Measurements from ENCODE around the gene EPS15. TPM values are rescaled to one million over a fixed set of nuclear protein-coding genes. Genes with fewer than 3 reads are reported as not detected.

Gene EPS15
- total and polyA plus RNA-seq, 9 of the 15 experiments (the other 6 are each of a cell fraction or from before 2014, with no cell fraction given) = 23.1 to 69.0 (median 41.7) TPM

DNA sequence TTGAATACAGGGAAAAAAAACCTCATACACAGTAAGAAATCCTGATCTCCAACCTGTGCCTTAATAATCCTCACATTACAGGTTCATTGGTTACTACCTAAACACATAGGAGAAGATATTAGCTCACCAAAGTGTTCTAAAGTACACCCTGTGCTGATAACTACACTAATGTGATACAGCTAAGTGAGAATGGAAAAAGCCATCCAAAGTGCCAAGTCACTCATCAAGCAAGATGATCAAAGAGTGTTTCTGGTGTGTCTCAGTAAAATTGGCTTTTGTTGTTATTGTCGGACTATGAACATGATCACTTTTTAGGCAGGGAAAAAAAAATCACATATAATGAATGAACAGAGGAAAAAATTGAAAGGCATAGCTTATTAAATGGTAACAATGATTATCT, 31.4 kb downstream of the EPS15 start (continued):
- peak; percentile 92 for TF ChIP-seq ZNF316 (IDR thresholded peaks at IDR 0.05)
- TF ChIP-seq SNRNP70 (optimal IDR thresholded peaks at IDR 0.05; ENCODE audit: low read depth, low read length) = no peak
- TF ChIP-seq HNRNPL (IDR thresholded peaks at IDR 0.05; ENCODE audit: low read depth, low read length) = no peak
- TF ChIP-seq, protein P1, sequence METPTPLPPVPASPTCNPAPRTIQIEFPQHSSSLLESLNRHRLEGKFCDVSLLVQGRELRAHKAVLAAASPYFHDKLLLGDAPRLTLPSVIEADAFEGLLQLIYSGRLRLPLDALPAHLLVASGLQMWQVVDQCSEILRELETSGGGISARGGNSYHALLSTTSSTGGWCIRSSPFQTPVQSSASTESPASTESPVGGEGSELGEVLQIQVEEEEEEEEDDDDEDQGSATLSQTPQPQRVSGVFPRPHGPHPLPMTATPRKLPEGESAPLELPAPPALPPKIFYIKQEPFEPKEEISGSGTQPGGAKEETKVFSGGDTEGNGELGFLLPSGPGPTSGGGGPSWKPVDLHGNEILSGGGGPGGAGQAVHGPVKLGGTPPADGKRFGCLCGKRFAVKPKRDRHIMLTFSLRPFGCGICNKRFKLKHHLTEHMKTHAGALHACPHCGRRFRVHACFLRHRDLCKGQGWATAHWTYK (CRISPR knock-in tag; IDR thresholded peaks at IDR 0.05) = no peak
- TF ChIP-seq SP1 (CRISPR knock-in tag; IDR thresholded peaks at IDR 0.05) = no peak
- TF ChIP-seq ZNF124 (CRISPR knock-in tag; IDR thresholded peaks at IDR 0.05) = no peak
- TF ChIP-seq, protein P2, sequence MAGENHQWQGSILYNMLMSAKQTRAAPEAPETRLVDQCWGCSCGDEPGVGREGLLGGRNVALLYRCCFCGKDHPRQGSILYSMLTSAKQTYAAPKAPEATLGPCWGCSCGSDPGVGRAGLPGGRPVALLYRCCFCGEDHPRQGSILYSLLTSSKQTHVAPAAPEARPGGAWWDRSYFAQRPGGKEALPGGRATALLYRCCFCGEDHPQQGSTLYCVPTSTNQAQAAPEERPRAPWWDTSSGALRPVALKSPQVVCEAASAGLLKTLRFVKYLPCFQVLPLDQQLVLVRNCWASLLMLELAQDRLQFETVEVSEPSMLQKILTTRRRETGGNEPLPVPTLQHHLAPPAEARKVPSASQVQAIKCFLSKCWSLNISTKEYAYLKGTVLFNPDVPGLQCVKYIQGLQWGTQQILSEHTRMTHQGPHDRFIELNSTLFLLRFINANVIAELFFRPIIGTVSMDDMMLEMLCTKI (IDR thresholded peaks at IDR 0.05; ENCODE audit: partially characterized antibody) = no peak
- TF ChIP-seq ETV6 (IDR thresholded peaks at IDR 0.05; ENCODE audit: borderline replicate concordance in 1 of 2, low read depth in 2 of 2, low read length in 1 of 2) = no peak
- no peak for TF ChIP-seq ETV6 (CRISPR knock-in tag; IDR thresholded peaks at IDR 0.05; ENCODE audit: borderline replicate concordance)
- TF ChIP-seq ARNT (IDR thresholded peaks at IDR 0.05) = peak in 1 of 2 experiments; percentile 20; a peak in 1 of 4 replicates
- no peak for TF ChIP-seq TAF7 (tag; IDR thresholded peaks at IDR 0.05)
- no peak for TF ChIP-seq ZNF57 (CRISPR knock-in tag; IDR thresholded peaks at IDR 0.05)
- TF ChIP-seq DACH1 (IDR thresholded peaks at IDR 0.05; ENCODE audit: partially characterized antibody) = peak; percentile 34
- TF ChIP-seq DNMT1 (IDR thresholded peaks at IDR 0.05) = no peak
- no peak for TF ChIP-seq KHSRP (IDR thresholded peaks at IDR 0.05)
- no peak for TF ChIP-seq WHSC1 (IDR thresholded peaks at IDR 0.05; ENCODE audit: low read length)
- TF ChIP-seq, protein P3, sequence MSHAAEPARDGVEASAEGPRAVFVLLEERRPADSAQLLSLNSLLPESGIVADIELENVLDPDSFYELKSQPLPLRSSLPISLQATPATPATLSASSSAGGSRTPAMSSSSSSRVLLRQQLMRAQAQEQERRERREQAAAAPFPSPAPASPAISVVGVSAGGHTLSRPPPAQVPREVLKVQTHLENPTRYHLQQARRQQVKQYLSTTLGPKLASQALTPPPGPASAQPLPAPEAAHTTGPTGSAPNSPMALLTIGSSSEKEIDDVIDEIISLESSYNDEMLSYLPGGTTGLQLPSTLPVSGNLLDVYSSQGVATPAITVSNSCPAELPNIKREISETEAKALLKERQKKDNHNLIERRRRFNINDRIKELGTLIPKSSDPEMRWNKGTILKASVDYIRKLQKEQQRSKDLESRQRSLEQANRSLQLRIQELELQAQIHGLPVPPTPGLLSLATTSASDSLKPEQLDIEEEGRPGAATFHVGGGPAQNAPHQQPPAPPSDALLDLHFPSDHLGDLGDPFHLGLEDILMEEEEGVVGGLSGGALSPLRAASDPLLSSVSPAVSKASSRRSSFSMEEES (CRISPR knock-in tag; IDR thresholded peaks at IDR 0.05) = no peak
- no peak for TF ChIP-seq ZNF589 (CRISPR knock-in tag; IDR thresholded peaks at IDR 0.05; ENCODE audit: low read depth)
- TF ChIP-seq, protein P4, sequence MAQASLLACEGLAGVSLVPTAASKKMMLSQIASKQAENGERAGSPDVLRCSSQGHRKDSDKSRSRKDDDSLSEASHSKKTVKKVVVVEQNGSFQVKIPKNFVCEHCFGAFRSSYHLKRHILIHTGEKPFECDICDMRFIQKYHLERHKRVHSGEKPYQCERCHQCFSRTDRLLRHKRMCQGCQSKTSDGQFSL (CRISPR knock-in tag; IDR thresholded peaks at IDR 0.05) = no peak
- TF ChIP-seq, protein P4 (tag; IDR thresholded peaks at IDR 0.05) = no peak
- TF ChIP-seq SMARCA4 (IDR thresholded peaks at IDR 0.05) = peak; percentile 79
- no peak for TF ChIP-seq ZZZ3 (IDR thresholded peaks at IDR 0.05)
- TF ChIP-seq SMARCA5 (IDR thresholded peaks at IDR 0.05) = peak; percentile 40; the same call in 1 of the 2 replicates
- TF ChIP-seq, protein P5, sequence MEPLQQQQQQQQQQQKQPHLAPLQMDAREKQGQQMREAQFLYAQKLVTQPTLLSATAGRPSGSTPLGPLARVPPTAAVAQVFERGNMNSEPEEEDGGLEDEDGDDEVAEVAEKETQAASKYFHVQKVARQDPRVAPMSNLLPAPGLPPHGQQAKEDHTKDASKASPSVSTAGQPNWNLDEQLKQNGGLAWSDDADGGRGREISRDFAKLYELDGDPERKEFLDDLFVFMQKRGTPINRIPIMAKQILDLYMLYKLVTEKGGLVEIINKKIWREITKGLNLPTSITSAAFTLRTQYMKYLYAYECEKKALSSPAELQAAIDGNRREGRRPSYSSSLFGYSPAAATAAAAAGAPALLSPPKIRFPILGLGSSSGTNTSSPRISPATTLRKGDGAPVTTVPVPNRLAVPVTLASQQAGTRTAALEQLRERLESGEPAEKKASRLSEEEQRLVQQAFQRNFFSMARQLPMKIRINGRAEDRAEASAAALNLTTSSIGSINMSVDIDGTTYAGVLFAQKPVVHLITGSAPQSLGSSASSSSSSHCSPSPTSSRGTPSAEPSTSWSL (CRISPR knock-in tag; IDR thresholded peaks at IDR 0.05; ENCODE audit: borderline replicate concordance) = no peak

All from K562 (cell line).